CMK (cell line): ENCODE measurements around the gene HEPACAM.
A peak's percentile ranks its signal among the peaks of the same experiment; 100 is the strongest.

Experiments
- DNase-seq: peaks from one replicate; pipeline ENCODE4 v3.0.0-alpha.2; 2010; ENCODE audit warnings: low read depth

HEPACAM gene

DNA sequence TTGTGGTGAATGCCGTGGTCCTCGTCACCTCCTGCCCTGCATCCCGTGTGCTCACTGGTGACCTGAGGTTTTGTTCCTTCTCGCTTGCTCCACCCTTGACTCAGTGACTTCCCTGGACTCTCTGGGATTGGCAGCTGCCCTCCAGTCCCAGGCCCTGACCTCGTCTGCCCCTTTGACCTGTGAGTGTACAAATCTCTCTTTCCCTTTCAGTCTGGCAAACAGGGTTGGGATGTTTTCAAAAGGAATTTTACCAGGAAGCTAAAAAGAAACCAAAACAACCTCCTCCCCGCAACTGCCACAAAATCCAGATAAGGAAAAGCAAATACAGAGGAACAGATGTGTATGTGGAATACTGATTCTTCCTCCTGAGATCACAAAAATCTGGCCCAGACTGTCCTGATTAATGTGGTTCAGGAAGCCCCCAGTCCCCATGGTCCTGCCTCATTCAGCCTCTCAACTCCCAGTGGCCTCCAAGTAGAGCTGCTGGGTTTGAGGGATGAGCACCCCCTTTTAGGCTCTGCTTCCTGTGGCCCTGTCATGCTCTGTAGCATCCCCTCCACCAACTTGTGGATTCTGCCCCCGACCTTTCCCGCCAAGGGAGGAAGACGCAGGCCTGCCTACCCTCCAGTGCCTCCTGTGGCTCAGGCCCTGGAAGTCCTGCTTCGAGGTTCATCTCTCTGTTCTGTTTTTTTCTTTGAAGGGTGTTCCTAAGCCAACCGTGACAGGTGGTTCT is 53.3 kb downstream of the HEPACAM start:
- no peak for DNase-seq

DNA sequence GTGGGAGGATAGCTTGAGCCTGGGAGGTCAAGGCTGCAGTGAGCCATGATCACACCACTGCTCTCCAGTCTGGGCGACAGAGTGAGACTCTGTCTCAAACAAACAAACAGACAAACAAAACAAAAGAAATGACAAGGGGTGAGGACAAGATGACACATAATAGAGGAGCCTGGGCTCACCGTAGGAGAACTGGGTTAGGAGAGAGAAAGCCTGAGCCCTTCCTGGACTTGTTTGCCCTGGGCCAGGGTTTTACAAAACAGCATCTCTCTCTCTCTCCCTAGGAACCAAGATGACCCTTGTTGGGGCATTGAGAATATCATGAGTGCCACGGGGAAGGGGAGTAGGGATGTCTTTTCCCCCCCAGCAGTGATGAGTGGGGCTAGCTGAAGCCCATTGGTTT is 54.9 kb downstream of the HEPACAM start:
- DNase-seq = no peak

DNA sequence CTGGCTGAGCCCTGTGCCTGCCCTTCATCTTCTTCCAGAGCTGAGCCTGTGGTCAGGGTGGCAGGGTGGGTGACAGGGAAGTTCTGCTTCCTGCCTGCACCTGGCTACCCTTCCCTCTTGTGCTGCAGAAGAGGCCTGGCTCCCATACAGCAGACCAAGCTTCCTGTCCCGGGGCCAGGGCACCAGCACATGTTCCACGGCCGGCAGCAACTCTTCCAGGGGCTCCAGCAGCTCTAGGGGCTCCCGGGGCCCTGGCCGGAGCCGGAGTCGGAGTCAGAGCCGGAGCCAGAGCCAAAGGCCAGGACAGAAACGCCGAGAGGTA is 55.6 kb downstream of the HEPACAM start:
- DNase-seq = no peak

DNA sequence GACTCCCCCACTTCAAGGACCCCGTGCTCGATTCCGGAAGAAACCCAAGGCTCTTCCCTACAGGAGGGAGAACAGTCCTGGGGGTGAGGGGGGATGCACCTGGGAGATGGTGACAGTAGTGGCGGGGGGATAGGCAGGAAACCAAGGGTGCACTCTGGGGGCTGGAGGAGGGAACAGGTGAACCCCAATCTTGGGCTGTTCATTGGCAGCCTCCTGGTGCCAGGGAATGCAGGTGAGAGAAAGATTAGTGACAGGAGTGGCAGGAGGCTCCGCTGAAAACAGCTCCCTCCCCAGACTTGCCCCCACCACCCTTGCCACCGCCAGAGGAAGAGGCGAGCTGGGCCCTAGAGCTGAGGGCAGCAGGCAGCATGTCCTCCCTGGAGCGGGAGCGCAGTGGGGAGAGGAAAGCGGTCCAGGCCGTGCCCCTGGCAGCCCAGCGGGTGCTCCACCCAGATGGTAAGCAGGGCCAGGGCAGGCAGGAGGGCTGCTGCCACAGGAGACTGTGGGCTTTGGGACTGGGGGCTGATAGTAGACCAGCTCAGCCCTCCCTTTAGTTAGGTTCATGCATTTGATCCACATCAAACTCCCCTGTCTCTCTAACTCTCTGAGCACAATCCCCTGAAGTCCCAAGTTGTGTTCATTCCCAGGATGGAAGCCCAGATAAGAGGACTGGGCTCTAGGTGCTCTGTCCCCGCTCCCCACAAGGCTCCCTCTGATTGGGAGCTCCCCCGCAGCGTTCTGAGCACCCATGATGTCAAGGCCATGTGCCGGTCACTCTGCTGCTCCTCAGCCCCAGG is 56.2 kb downstream of the HEPACAM start:
- no peak for DNase-seq

DNA sequence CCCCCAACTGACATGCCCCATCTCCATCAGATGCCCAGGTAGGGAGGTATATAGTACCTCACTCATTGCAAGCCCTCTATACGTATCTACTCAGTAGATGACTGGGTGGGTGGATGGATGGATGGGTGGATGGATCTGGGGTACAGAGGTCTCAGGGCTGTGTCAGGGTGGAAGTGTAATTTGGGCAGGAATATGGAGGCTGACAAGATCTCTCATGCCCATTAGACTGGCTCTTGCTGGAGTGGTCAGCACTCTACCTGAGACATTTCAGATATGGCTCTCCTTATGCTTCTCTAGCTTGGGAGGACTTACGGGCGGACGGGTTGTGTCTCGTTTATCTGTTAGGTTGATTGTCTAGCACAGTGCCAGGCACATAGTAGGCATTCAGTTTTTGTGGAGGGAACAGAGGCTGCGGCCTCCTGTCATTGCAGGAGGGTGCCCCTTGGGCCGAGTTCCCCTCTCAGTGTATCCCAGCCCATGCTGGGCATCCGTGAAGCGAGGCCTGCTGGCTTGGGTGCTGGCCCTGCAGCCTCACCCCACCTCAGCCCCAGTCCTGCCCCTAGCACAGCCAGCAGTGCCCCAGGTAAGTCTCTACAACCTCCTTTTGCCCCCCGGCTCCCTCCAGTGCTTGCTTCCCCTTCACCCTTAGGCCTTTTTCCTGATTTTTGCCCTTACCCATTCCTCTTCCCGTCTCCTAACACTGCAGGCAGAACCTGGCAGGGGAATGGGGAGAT is 56.9 kb downstream of the HEPACAM start:
- DNase-seq = no peak

DNA sequence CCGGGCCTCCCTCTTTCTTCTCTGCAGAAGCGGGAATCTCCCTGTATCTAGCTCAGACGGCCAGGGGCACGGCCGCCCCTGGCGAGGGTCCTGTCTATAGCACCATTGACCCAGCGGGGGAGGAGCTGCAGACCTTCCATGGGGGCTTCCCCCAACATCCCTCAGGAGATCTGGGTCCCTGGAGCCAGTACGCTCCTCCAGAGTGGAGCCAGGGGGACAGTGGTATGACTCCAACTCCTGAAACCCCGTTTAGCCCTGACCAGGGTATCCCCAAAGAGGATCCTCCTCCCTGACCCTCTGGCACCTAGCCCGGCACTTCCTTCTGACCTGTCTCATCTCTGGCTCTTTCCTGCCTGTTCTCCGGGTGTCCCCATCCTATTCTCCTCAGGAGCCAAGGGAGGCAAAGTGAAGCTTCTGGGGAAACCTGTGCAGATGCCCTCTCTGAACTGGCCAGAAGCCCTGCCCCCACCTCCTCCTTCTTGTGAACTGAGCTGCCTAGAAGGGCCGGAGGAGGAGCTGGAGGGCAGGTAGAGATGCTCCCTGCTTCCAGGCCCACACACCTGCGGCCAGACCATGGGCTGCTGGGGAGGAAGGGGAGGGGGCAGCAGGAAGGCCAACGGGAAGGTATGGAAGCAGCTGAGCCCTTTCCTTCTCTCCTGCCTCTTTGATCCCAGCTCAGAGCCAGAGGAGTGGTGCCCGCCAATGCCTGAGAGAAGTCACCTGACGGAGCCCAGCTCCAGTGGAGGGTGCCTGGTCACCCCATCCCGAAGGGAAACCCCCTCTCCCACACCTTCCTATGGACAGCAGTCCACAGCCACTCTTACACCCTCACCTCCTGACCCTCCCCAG is 57.7 kb downstream of the HEPACAM start:
- no peak for DNase-seq

DNA sequence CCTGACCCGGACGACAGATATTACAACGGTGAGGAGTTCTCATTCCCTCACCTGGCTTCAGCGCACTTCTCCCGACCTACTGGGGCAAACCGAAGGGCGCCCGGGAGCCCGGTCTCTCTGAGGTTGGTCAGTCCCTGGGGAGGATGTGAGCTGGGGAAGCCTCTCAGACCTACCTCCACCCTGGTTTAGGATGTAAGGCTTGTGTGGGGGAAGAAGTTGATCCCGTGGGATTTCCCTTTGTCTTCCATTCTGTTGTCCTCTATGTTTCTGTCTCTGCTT is 58.3 kb downstream of the HEPACAM start:
- DNase-seq = no peak

DNA sequence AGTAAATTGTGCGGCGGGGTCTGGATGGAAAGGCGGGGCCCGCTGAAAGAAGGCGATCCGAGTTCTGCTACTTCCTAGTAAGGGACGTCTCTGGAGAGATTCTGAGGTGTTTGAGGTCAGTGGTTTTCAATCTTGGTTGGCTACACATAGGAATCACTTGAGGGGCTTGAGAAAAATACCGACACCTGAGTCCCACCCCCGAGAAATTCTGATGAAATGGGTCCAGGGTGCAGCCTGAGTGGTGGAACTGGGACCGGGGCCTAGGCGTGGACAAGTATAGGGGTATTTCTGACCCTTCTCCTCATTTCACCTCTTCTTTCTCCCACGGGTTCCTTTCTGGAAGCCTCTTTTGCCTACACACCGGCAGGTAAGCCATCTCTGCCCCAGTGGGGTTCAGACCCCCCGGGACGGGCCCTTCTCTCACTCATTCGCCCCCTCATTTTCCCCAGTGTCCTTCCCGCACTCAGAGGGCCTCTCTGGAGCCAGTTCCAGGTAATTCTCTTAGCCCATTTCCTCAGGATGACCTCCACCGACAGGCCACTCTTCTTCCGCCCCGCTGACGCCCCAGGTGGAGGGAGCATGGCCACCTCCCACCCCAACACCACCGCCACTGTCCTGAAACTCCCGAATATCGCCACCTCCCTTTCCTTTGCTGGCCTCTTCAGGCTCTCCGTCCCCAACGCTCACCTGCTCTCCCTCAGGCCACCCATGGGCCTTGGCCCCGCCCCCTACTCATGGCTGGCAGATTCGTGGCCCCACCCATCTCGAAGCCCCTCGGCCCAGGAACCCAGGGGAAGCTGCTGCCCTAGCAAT is 58.8 kb downstream of the HEPACAM start:
- no peak for DNase-seq

DNA sequence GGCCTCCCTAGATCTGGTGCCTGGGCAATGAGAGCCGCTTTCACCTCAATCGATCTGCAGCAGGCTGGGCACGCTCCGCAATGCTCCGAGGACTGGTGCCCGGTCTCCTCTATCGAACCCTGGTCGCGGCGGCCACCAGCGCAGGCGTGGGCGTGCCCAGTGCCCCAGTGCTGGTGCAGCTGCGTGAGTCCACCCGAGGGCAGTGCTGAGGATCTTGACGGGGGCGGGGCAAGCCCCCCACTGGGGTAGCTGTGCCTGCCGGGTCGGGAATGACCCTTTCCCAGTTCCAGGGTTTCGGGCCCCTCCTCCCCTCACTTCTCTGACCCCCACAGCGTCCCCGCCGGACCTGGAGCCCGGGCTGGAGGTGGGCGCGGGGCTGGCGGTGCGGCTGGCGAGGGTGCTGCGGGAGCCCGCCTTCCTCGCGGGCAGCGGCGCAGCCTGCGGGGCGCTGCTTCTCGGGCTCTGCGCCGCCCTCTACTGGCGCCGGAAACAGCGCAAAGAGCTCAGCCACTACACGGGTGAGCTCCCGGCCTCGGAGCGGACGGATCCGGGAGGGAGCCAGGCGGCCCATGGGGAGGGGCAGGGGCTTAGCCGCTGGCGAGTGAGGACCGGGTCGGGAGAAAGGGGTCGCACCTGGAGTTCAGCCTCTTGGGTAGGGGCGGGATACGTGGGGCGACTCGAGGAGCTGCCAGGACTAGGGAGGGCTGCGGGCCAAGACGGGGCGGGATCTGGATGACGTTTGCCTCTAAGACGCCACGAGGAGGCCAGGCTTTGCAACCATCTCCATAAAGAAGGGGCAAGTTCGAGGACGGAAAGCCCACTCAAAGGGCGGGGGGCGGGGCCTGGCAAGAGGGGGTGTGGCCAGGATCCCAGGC is 59.7 kb downstream of the HEPACAM start:
- DNase-seq = peak; percentile 88

DNA sequence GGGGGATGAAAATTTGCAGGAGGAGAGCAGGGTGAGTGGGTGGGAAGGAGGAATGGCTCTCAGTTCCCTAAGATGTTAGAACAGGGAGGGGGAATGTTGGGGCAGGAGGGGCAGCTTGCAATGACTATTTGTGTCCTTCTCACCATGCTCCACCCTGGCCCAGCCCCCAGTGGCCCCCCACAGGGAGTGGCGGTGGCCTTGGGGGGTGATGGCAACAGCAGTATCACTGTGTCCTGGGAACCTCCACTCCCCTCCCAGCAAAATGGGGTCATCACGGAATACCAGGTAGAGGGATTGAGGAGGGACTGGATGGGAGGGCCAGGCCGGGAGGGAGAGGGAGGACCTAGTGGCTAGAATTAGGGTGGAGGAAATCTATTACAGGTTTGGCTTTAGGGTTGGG is 60.4 kb downstream of the HEPACAM start:
- no peak for DNase-seq

DNA sequence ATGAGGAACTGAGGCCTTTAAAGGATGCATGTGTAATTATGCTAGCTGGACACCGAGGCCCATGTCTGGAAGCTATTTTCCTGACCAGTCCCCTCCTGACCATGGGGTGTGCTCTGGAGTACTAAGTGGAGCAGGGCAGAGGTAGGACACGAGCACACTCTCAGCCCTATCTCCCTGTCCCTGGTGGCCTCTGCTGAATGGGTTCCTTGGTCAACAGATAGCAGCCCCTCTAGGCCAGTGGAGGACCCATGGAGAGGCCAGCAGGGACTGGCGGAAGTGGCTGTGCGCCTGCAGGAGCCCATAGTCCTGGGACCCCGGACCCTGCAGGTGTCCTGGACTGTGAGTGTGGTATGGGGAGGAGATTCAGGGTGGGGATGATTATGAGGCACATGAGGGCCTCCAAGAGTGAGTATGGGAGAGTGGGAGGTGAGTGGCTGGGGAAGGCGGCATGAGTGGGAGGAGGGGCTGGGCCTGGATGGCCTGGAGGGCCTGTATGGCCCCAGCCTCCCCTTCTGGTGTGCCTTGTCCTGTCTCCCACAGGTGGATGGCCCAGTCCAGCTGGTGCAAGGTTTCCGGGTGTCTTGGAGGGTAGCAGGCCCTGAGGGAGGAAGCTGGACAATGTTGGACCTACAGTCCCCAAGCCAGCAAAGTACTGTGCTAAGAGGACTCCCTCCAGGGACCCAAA is 61.1 kb downstream of the HEPACAM start:
- no peak for DNase-seq

DNA sequence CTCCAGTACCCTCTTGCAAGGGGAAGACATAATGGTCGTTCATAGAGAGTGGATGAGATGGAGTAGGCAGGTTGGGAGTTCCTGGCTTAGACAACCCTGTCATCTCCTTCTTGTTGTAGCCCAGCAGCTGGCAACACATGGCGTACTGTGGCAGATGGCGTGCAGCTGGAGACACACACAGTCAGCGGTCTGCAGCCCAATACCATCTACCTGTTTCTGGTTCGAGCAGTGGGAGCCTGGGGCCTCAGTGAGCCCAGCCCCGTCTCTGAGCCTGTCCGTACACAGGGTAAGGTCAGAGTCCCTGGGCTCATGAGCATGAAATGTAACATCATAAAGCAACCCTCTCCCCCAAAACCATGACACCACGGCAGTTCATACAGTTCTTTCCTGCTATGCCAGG is 61.9 kb downstream of the HEPACAM start:
- DNase-seq = no peak

DNA sequence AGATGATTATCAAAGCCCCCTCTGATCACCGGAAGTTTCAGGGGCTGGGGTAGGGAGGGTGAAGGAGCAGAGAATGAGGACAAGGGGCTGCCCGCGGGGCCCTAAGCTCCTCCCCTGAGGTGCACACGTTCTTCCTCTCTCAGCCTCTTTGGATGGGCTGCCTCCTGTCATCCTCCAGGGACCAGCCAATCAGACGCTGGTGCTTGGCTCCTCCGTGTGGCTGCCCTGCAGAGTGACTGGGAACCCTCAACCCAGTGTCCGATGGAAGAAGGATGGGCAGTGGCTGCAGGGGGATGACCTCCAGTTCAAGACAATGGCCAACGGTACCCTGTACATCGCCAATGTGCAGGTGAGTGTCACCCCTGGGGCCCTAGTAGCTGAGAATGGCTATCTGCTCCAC is 63.1 kb downstream of the HEPACAM start:
- DNase-seq = no peak

DNA sequence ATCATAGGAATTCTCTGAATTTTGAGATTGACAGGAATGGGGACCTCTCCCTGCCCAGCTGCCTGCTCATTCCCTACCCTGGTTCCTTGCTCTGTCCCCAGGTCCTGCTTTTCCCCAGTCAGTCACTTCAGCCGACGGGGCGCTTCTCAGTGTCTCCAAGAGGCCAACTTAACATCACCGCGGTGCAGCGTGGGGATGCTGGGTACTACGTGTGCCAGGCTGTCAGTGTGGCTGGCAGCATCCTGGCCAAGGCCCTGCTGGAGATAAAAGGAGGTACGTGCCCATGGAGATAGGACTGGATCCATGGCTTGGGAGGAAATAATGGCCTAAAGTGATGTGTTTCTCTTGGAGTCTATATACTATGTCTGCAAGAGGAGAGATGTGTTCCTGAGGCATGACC is 63.6 kb downstream of the HEPACAM start:
- no peak for DNase-seq

DNA sequence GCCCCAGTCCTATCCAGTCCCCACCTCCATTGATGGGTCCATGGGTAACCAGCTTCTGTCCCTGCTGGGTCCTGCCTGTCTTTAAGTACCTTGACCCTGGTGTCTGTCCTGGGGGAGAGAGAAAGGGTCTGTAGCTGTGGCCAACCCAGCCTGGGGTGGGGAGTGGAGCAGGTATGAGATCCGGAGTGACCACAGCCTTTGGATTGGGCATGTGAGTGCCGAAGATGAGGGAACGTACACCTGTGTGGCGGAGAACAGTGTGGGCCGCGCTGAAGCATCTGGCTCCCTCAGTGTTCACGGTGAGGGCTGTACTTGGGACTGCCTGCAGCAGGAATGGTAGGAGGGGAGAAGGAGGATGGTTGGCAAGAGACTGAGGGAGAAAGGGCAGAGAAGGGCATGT is 65.4 kb downstream of the HEPACAM start:
- DNase-seq = no peak

DNA sequence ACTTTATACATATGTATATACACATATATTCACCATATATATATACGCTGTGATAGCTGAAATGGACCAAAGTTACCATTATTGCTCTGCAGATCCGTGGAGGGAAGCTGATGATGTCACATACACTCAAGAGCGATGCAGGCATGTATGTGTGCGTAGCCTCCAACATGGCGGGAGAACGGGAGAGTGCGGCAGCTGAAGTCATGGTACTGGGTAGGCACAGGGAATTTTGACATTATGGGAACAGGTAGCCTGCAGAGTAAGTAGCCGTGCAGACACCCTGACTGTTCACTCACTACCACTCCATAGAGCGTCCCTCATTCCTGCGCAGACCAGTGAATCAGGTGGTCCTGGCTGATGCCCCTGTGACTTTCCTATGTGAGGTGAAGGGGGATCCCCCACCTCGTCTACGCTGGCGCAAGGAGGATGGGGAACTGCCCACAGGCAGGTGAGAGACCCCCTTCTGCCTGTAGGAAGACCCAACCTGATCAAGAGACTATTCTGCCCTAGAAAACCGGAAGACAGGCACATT is 65.9 kb downstream of the HEPACAM start:
- DNase-seq = no peak

DNA sequence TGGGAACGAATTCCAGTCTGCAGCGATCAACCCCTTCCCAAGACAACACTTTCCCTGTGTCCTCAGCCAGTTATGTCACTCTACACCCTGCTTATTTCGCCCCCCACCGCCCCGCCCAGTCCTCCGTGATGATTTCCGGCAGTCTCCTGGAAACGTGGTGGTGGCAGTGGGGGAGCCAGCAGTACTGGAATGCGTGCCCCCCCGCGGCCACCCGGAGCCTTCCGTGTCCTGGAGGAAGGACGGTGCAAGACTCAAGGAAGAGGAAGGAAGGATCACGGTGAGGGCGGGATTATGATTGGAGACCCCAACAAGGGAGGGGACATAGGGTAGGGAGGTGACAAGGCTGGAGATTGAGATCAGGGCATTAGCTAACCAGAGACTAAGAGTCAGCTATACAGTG is 66.5 kb downstream of the HEPACAM start:
- DNase-seq = no peak
